Tibial nerve (tissue), 4 donors: ENCODE measurements around the gene UBL4A. TPM values are rescaled to one million over a fixed set of nuclear protein-coding genes. Genes with fewer than 3 reads are reported as not detected.

Experiments
- DNase-seq, 2 donors: peaks; one replicate each; pipeline ENCODE4 v3.0.0-alpha.2; 2019; ENCODE audit warnings: low spot score in 2 of 2
- H3K27ac ChIP-seq, 4 donors: fragments of 200-600 bp; sonication (generic) in 3 of 4; one replicate each; pipeline ENCODE4 v1.5.1; 2017 to 2019; ENCODE audit warnings: mild to moderate bottlenecking in 1 of 4
- H3K27me3 ChIP-seq, 2 donors: fragments of 200-600 bp; sonication (generic) in 1 of 2; one replicate each; pipeline versions ENCODE4 v1.5.1 to v1.6.0; 2017 to 2019
- H3K36me3 ChIP-seq, 3 donors: fragments of 200-600 bp; sonication (generic); one replicate each; pipeline ENCODE4 v1.5.1; 2018 to 2019
- H3K4me1 ChIP-seq, 4 donors: fragments of 200-600 bp; sonication (generic) in 3 of 4; one replicate each; pipeline ENCODE4 v1.5.1; 2017 to 2019
- H3K4me3 ChIP-seq, 4 donors: fragments of 200-600 bp; sonication (generic) in 3 of 4; one replicate each; pipeline ENCODE4 v1.5.1; 2017 to 2019; ENCODE audit warnings: mild to moderate bottlenecking in 1 of 4, moderate library complexity in 1 of 4
- H3K9me3 ChIP-seq, 4 donors: fragments of 200-600 bp; sonication (generic) in 3 of 4; one replicate each; pipeline ENCODE4 v1.5.1; 2017 to 2019
- CTCF ChIP-seq, 5 experiments: fragments of 200-600 bp in 3 of 5; fragments of 450-650 bp in 2 of 5; sonication (generic) in 3 of 5; IDR thresholded peaks; one replicate each; pipeline ENCODE4 v1.5.1; 2016 to 2019; ENCODE audit warnings: antibody characterized with exemption in 5 of 5, mild to moderate bottlenecking in 3 of 5, moderate library complexity in 2 of 5
- EP300 ChIP-seq, 2 donors: sonication (generic); formaldehyde crosslinking; IDR thresholded peaks; one replicate each; pipeline ENCODE4 v1.6.1; 2017; ENCODE audit warnings: antibody characterized with exemption in 2 of 2, mild to moderate bottlenecking in 1 of 2
- POLR2A ChIP-seq, 2 donors: fragments of 450-650 bp; IDR thresholded peaks; one replicate each; pipeline ENCODE4 v1.6.1; 2017; ENCODE audit warnings: antibody characterized with exemption in 2 of 2, mild to moderate bottlenecking in 2 of 2, moderate library complexity in 2 of 2
- WGBS, 2 donors: methylation state at CpG; one replicate each; pipeline ENCODE4 v1.1.5; 2018; 5-methylcytosine and 5-hydroxymethylcytosine counted together
- total RNA-seq, 4 donors: library from RNA; depleted of rRNA; stranded (reverse); fragments of >200 nt; gene quantifications; one replicate each; pipeline ENCODE4 v1.1.0, GENCODE V29; 2016

Gene UBL4A
- total RNA-seq, 4 donors from 2014 or later: 39.0 to 58.5 (median 43.4) TPM

GRCh38 chrX:154471839-154472684, 14.4 kb downstream of the UBL4A start:
- no peak overlapping the region for H3K4me3 ChIP-seq
- no peaks in the 10 kb centered on the region for H3K4me1 ChIP-seq
- no peaks in the 10 kb centered on the region for H3K27me3 ChIP-seq
- WGBS, 2 donors: 82 to 83% methylated on average over 15 to 23 of the region's 23 CpGs
- no peaks in the 10 kb centered on the region for H3K9me3 ChIP-seq
- H3K36me3 ChIP-seq: peaks cover 0 to 58% (median 0%) of the 10 kb centered on the region in 3 donors
- H3K27ac ChIP-seq: no peak overlapping the region
- no peak for DNase-seq
- no peak for TF ChIP-seq CTCF (IDR thresholded peaks at IDR 0.05)
- no peak for TF ChIP-seq EP300 (IDR thresholded peaks at IDR 0.05)
- TF ChIP-seq POLR2A (IDR thresholded peaks at IDR 0.05): no peak

- DNase-seq: no peak
- H3K4me1 ChIP-seq: no peaks in the 10 kb centered on the region
- no peak overlapping the region for H3K4me3 ChIP-seq
- H3K27ac ChIP-seq: no peak overlapping the region
- TF ChIP-seq POLR2A (IDR thresholded peaks at IDR 0.05): no peak
- TF ChIP-seq EP300 (IDR thresholded peaks at IDR 0.05): no peak
- no peak for TF ChIP-seq CTCF (IDR thresholded peaks at IDR 0.05)
- WGBS, 2 donors: 83 to 91% methylated on average over 11 to 23 of the region's 23 CpGs
- peaks cover 0 to 69% (median 0%) of the 10 kb centered on the region in 3 donors for H3K36me3 ChIP-seq
- no peaks in the 10 kb centered on the region for H3K9me3 ChIP-seq
- no peaks in the 10 kb centered on the region for H3K27me3 ChIP-seq
These were observed 15.4 kb downstream of the UBL4A start for GRCh38 chrX:154470914-154471568.

GRCh38 chrX:154470434-154470833, 16.0 kb downstream of the UBL4A start:
- TF ChIP-seq POLR2A (IDR thresholded peaks at IDR 0.05): no peak
- no peak for TF ChIP-seq CTCF (IDR thresholded peaks at IDR 0.05)
- no peak for TF ChIP-seq EP300 (IDR thresholded peaks at IDR 0.05)
- Histone ChIP-seq H3K27ac (no peak overlapping the region), H3K36me3 (peaks cover 0 to 75% (median 0%) of the 10 kb centered on the region in 3 donors), H3K4me3 (no peak overlapping the region), H3K4me1 (no peaks in the 10 kb centered on the region), H3K27me3 (no peaks in the 10 kb centered on the region), H3K9me3 (no peaks in the 10 kb centered on the region)
- WGBS, 2 donors: 93% methylated on average over 14 of the region's 14 CpGs; no CpG with 5 or more reads in 1 of the 2 donors
- DNase-seq: no peak

GRCh38 chrX:154469880-154470279, 16.5 kb downstream of the UBL4A start:
- H3K27ac ChIP-seq: no peak overlapping the region
- H3K4me3 ChIP-seq: no peak overlapping the region
- TF ChIP-seq CTCF (IDR thresholded peaks at IDR 0.05): no peak
- 89 to 97% methylated on average over 11 to 15 of the region's 18 CpGs for WGBS, 2 donors
- no peaks in the 10 kb centered on the region for H3K27me3 ChIP-seq
- no peaks in the 10 kb centered on the region for H3K9me3 ChIP-seq
- peaks cover 0 to 80% (median 0%) of the 10 kb centered on the region in 3 donors for H3K36me3 ChIP-seq
- no peak for DNase-seq
- no peaks in the 10 kb centered on the region for H3K4me1 ChIP-seq

GRCh38 chrX:154469114-154469513, 17.3 kb downstream of the UBL4A start:
- Histone ChIP-seq H3K4me1 (no peaks in the 10 kb centered on the region), H3K9me3 (no peaks in the 10 kb centered on the region), H3K4me3 (no peak overlapping the region), H3K27ac (no peak overlapping the region), H3K36me3 (peaks cover 0 to 88% (median 0%) of the 10 kb centered on the region in 3 donors), H3K27me3 (no peaks in the 10 kb centered on the region)
- 82 to 84% methylated on average over 4 to 9 of the region's 9 CpGs for WGBS, 2 donors
- TF ChIP-seq POLR2A (IDR thresholded peaks at IDR 0.05) (no peak), EP300 (IDR thresholded peaks at IDR 0.05) (no peak), CTCF (IDR thresholded peaks at IDR 0.05) (no peak)
- DNase-seq: no peak
